HCT116 (cell line): ENCODE results near the gene SELENOS. TPM values are rescaled to one million over a fixed set of nuclear protein-coding genes. Genes with fewer than 3 reads are reported as not detected.

Experiments used
- ATAC-seq: fragments of 200-7000 bp; cut with Tn5 transposase; 2 replicates; pipeline ENCODE4 v1.9.1; 2020; ENCODE audit warnings: mild to moderate bottlenecking, moderate library complexity
- BruUV-seq: library from RNA; stranded (reverse); fragments of 400-500 nt; replicated peaks from 2 replicates; lab custom pipeline; 2021; lab: Mats Ljungman, UMichigan
- CTCF ChIA-PET: fragments of 300-600 bp; sonication (Branson Sonifier 250); formaldehyde crosslinking; loops from one replicate; lab custom pipeline; 2021; ENCODE audit warnings: antibody characterized with exemption; lab: Charles Lee
- POLR2A ChIA-PET: fragments of 300-600, 350-600 bp; sonication (Branson Sonifier 250); formaldehyde crosslinking; loops from one replicate; lab custom pipeline; 2021; ENCODE audit warnings: antibody characterized with exemption; lab: Charles Lee
- RAD21 ChIA-PET, 2 experiments: fragments of 300-600 bp; sonication (Branson Sonifier 250); formaldehyde crosslinking; loops; one replicate each; lab custom pipeline; 2023; ENCODE audit warnings: low total read pairs in 2 of 2; ENCODE audit not compliant: uncharacterized antibody in 2 of 2, unreplicated experiment in 2 of 2, low non-redundant PET in 1 of 2; lab: Charles Lee
- DNase-seq: peaks from one replicate; pipeline ENCODE4 v3.0.0-alpha.2; 2010; ENCODE audit warnings: low read depth, low spot score
- H2AFZ ChIP-seq: fragments of 200-600 bp; shearing (Covaris generic), sonication (generic); 2 replicates; pipeline ENCODE4 v1.6.1; 2017; ENCODE audit warnings: low read depth, mixed run types, mixed read lengths, antibody characterized with exemption, low read length; ENCODE audit not compliant: poor library complexity, severe bottlenecking
- H3K27ac ChIP-seq: 2 replicates; pipeline ENCODE4 v1.5.1; 2012; ENCODE audit warnings: low read depth, low read length
- H3K27me3 ChIP-seq: fragments of 200-600 bp; sonication (generic); 2 replicates; pipeline ENCODE4 v1.6.1; 2016; ENCODE audit warnings: mixed run types, low read length, mixed read lengths; ENCODE audit not compliant: insufficient read depth
- H3K36me3 ChIP-seq, 2 experiments: fragments of 200-500 bp in 1 of 2; fragments of 200-600 bp in 1 of 2; sonication (Bioruptor generic) in 1 of 2; sonication (generic) in 1 of 2; 2 replicates each; pipeline versions ENCODE4 v1.5.1 to v1.6.1; 2014 to 2016; ENCODE audit warnings: low read length in 2 of 2, inconsistent platforms in 1 of 2, mixed read lengths in 1 of 2, mixed run types in 1 of 2; ENCODE audit not compliant: insufficient read depth in 2 of 2, control insufficient read depth in 1 of 2
- H3K4me1 ChIP-seq, 2 experiments: fragments of 200-600 bp in 1 of 2; sonication (generic) in 1 of 2; 2 replicates each; pipeline versions ENCODE4 v1.5.1 to v1.6.1; 2012 to 2017; ENCODE audit warnings: low read length in 2 of 2, inconsistent platforms in 1 of 2, mild to moderate bottlenecking in 1 of 2, mixed read lengths in 1 of 2, mixed run types in 1 of 2, moderate library complexity in 1 of 2; ENCODE audit not compliant: insufficient read depth in 2 of 2, control insufficient read depth in 1 of 2
- H3K4me2 ChIP-seq: fragments of 200-600 bp; sonication (generic); 2 replicates; pipeline ENCODE4 v1.6.1; 2017; ENCODE audit warnings: mixed run types, low read length, mixed read lengths
- H3K4me3 ChIP-seq, 2 experiments: fragments of 200-600 bp in 1 of 2; sonication (generic) in 1 of 2; replicated peaks in 1 of 2; 2 replicates each; pipeline ENCODE4 v1.5.1; 2011 to 2016; ENCODE audit warnings: low read length in 2 of 2, control low read depth in 1 of 2, low read depth in 1 of 2, mild to moderate bottlenecking in 1 of 2, mixed read lengths in 1 of 2, mixed run types in 1 of 2
- H3K79me2 ChIP-seq: fragments of 200-600 bp; sonication (generic); 2 replicates; pipeline ENCODE4 v1.6.1; 2017; ENCODE audit warnings: mild to moderate bottlenecking, mixed run types, low read length, moderate library complexity, mixed read lengths; ENCODE audit not compliant: insufficient read depth
- H3K9ac ChIP-seq: fragments of 200-600 bp; sonication (generic); 2 replicates; pipeline ENCODE4 v1.6.1; 2016; ENCODE audit warnings: low read length, mixed read lengths
- H3K9me2 ChIP-seq: fragments of 200-600 bp; sonication (generic), shearing (Covaris generic); 2 replicates; pipeline ENCODE4 v1.6.1; 2017; ENCODE audit warnings: mixed run types, mild to moderate bottlenecking, moderate library complexity; ENCODE audit not compliant: insufficient read depth
- H3K9me3 ChIP-seq, 2 experiments: fragments of 200-500 bp in 1 of 2; fragments of 200-600 bp in 1 of 2; sonication (Bioruptor generic) in 1 of 2; sonication (generic) in 1 of 2; 2 replicates each; pipeline ENCODE4 v1.6.1; 2014 to 2017; ENCODE audit warnings: low read length in 2 of 2, mixed read lengths in 2 of 2, inconsistent platforms in 1 of 2, low read depth in 1 of 2, mild to moderate bottlenecking in 1 of 2, mixed run types in 1 of 2, moderate library complexity in 1 of 2; ENCODE audit not compliant: control insufficient read depth in 1 of 2, insufficient read depth in 1 of 2
- H4K20me1 ChIP-seq: fragments of 200-600 bp; sonication (generic), shearing (Covaris generic); 2 replicates; pipeline ENCODE4 v1.6.1; 2017; ENCODE audit warnings: mixed run types, mild to moderate bottlenecking, moderate library complexity; ENCODE audit not compliant: insufficient read depth
- SP1 ChIP-seq: IDR thresholded peaks from 2 replicates; pipeline ENCODE4 v1.6.1; 2012; ENCODE audit warnings: low read depth
- intact Hi-C: fragments of 100-400 bp; cut with micrococcal nuclease; formaldehyde crosslinking; loops from 2 replicates; pipeline ENCODE4 v1.10.0; 2022
- total RNA-seq: library from RNA; stranded (reverse); gene quantifications from one replicate; pipeline ENCODE4 v1.2.1, GENCODE V29; 2021; ENCODE audit not compliant: unreplicated experiment

SELENOS gene
- total RNA-seq, 1 experiment from 2014 or later, result 45.6 TPM

DNA sequence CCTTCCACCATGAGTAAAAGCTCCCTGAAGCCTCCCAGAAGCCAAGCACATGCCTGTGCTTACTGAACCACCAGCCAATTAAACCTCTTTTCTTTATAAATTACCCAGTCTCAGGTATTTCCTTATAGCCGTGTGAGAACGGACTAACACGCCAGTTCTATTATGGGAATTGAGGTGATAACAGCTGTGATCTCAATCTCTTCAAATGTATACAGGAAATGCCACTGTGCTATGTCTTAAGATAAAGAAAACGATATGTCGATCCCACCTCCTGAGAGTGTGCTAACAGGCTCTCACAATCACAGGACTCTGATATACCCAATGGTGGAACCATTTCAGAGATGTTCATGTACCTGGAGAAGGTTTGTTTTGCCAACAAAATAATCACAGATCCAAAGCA lies 51.6 kb downstream of the SELENOS start:
- ChIA-PET POLR2A (no interaction called here), CTCF (no interaction called here), RAD21 (no interaction called here)
- H3K9me3 ChIP-seq, result no peaks in the 10 kb centered on the region
- H3K36me3 ChIP-seq, result peaks cover 0 to under 1% of the 10 kb centered on the region in 2 experiments; a peak in 2 of 4 replicates
- H3K79me2 ChIP-seq, result peaks cover 100% of the 10 kb centered on the region
- ATAC-seq (no peak), DNase-seq (no peak)
- no peak overlapping the region for H3K9ac ChIP-seq
- no peak overlapping the region for H2AFZ ChIP-seq
- H3K27me3 ChIP-seq, result no peaks in the 10 kb centered on the region
- intact Hi-C loops, result no loop called here
- TF ChIP-seq SP1, result no peak
- H3K9me2 ChIP-seq, result no peaks in the 10 kb centered on the region
- no TSS peak for BruUV-seq
- peaks cover 7% of the 10 kb centered on the region; the same call in 1 of the 2 replicates for H4K20me1 ChIP-seq
- H3K27ac ChIP-seq, result no peak overlapping the region
- no peak overlapping the region for H3K4me2 ChIP-seq
- H3K4me1 ChIP-seq, result no peaks in the 10 kb centered on the region
- H3K4me3 ChIP-seq, result no peak overlapping the region

Other genes with a start within 250 kb of the SELENOS start
- 25.4 TPM for gene CHSY1, start 25.4 kb downstream of the SELENOS start, total RNA-seq
- gene SNRPA1, start 17.8 kb upstream of the SELENOS start, total RNA-seq, result 104 TPM
- 13.5 TPM for gene PCSK6, start 212.2 kb upstream of the SELENOS start, total RNA-seq